ENCODE results near the gene DENND1A. TPM values are rescaled to one million over a fixed set of nuclear protein-coding genes. Genes with fewer than 3 reads are reported as not detected.

DENND1A gene
- total RNA-seq, 1 experiment from 2014 or later = 19.7 TPM

DNA sequence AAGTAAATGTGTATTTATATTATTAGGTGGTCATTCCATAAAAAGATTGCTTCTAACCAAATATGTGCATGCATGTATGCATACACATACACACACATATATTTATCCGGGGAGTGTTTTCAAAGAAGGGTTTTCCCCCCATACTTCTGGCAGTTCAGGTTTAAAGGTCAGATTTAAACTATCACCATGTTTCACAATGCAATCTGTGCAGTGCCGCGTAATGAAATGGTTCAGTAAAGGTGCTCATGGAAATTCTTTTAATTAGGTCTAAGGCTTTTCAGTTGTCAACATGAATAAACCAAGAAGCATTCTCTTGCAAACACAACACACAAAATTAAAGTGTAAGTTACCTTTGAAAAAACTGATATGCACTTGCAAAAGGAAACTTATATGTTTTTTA lies 362.9 kb downstream of the DENND1A start:
- no TSS peak for BruUV-seq (replicated peaks)
- ATAC-seq = no peak
- TF ChIP-seq SIN3A (IDR thresholded peaks at IDR 0.05; ENCODE audit: borderline replicate concordance, insufficient read depth, low read depth, low read length) = no peak
- TF ChIP-seq, protein P1, sequence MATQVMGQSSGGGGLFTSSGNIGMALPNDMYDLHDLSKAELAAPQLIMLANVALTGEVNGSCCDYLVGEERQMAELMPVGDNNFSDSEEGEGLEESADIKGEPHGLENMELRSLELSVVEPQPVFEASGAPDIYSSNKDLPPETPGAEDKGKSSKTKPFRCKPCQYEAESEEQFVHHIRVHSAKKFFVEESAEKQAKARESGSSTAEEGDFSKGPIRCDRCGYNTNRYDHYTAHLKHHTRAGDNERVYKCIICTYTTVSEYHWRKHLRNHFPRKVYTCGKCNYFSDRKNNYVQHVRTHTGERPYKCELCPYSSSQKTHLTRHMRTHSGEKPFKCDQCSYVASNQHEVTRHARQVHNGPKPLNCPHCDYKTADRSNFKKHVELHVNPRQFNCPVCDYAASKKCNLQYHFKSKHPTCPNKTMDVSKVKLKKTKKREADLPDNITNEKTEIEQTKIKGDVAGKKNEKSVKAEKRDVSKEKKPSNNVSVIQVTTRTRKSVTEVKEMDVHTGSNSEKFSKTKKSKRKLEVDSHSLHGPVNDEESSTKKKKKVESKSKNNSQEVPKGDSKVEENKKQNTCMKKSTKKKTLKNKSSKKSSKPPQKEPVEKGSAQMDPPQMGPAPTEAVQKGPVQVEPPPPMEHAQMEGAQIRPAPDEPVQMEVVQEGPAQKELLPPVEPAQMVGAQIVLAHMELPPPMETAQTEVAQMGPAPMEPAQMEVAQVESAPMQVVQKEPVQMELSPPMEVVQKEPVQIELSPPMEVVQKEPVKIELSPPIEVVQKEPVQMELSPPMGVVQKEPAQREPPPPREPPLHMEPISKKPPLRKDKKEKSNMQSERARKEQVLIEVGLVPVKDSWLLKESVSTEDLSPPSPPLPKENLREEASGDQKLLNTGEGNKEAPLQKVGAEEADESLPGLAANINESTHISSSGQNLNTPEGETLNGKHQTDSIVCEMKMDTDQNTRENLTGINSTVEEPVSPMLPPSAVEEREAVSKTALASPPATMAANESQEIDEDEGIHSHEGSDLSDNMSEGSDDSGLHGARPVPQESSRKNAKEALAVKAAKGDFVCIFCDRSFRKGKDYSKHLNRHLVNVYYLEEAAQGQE (IDR thresholded peaks at IDR 0.05; ENCODE audit: insufficient read depth in 1 of 2, low read depth in 2 of 2, low read length in 1 of 2) = no peak
- TF ChIP-seq POLR2AphosphoS5 (IDR thresholded peaks at IDR 0.05; ENCODE audit: low read depth, low read length) = no peak
- H3K27me3 ChIP-seq (ENCODE audit: control insufficient read depth, insufficient read depth, low read length) = no peaks in the 10 kb centered on the region
- no peaks in the 10 kb centered on the region for H3K9me3 ChIP-seq (ENCODE audit: control insufficient read depth, insufficient read depth, low read depth, low read length)
- ChIA-PET POLR2A (no interaction called here), CTCF (no interaction called here)
- intact Hi-C loops (cut with micrococcal nuclease; ENCODE audit: unreplicated experiment) (no loop called here), in situ Hi-C loops (cut with HindIII; ENCODE audit: low pct_unique_long_range_greater_than_20kb, low sequenced_read_pairs) (no loop called here)
- no peaks in the 10 kb centered on the region for H3K4me1 ChIP-seq (ENCODE audit: control insufficient read depth, insufficient read depth, low read length)
- no peak for DNase-seq (ENCODE audit: low read depth, low spot score)
- no peak overlapping the region for H3K27ac ChIP-seq (ENCODE audit: low read length)
- H3K36me3 ChIP-seq (ENCODE audit: control insufficient read depth, insufficient read depth, low read length) = no peaks in the 10 kb centered on the region
- H3K4me3 ChIP-seq (ENCODE audit: low read depth in 2 of 2, low read length in 2 of 2) = no peak overlapping the region

DNA sequence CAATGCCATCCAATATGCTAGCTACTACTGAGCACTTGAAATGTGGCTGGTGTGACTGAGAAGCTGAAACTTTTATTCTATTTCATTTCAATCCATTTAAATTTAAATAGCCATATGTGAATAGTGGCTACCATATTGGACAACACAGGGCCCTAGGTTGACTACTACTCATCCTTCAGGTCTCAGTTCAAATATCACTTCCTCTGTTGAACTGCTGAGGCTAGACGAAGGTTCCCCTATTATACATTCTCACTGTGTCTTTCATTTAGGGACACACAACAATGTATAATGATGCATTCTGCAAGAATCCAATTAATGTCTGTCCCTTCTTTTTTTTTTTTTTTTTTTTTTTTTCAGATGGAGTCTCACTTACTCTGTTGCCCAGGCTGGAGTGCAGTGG lies 365.3 kb downstream of the DENND1A start:
- BruUV-seq (replicated peaks) = no TSS peak
- no peaks in the 10 kb centered on the region for H3K9me3 ChIP-seq (ENCODE audit: control insufficient read depth, insufficient read depth, low read depth, low read length)
- no peak for DNase-seq (ENCODE audit: low read depth, low spot score)
- ChIA-PET POLR2A (no interaction called here), CTCF (no interaction called here)
- H3K27ac ChIP-seq (ENCODE audit: low read length) = no peak overlapping the region
- H3K4me1 ChIP-seq (ENCODE audit: control insufficient read depth, insufficient read depth, low read length) = no peaks in the 10 kb centered on the region
- TF ChIP-seq, protein P1 (IDR thresholded peaks at IDR 0.05; ENCODE audit: insufficient read depth in 1 of 2, low read depth in 2 of 2, low read length in 1 of 2) = no peak
- H3K36me3 ChIP-seq (ENCODE audit: control insufficient read depth, insufficient read depth, low read length) = no peaks in the 10 kb centered on the region
- intact Hi-C loops (cut with micrococcal nuclease; ENCODE audit: unreplicated experiment) (no loop called here), in situ Hi-C loops (cut with HindIII; ENCODE audit: low pct_unique_long_range_greater_than_20kb, low sequenced_read_pairs) (no loop called here)
- H3K27me3 ChIP-seq (ENCODE audit: control insufficient read depth, insufficient read depth, low read length) = no peaks in the 10 kb centered on the region
- H3K4me3 ChIP-seq (ENCODE audit: low read depth in 2 of 2, low read length in 2 of 2) = no peak overlapping the region
- ATAC-seq = no peak

DNA sequence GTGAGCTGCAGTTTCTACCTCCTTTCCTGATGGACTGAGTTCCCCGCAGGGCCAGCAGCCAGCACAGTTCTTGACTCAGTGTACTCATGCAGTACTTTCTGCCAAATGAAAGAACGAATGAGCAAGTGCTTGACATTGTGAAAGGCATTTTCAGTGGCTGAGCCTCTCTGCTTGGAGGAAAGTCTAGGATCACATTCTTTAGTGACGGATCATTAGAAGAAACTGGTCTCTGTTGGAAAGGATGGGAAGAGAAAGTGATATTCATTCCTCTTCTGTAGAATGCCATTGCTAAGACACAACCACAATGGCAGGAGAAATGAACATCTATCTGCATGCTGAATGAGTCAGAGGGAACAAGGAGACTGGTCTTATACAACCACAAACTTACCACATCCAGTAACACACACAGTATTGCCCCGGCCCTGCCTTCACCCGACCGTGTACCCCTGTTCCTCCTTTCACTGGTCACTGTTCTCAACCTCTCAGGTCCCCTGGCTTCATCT lies 367.0 kb downstream of the DENND1A start:
- Histone ChIP-seq H3K27ac (ENCODE audit: low read length) (no peak overlapping the region), H3K9me3 (ENCODE audit: control insufficient read depth, insufficient read depth, low read depth, low read length) (no peaks in the 10 kb centered on the region), H3K36me3 (ENCODE audit: control insufficient read depth, insufficient read depth, low read length) (no peaks in the 10 kb centered on the region), H3K4me3 (ENCODE audit: low read depth in 2 of 2, low read length in 2 of 2) (no peak overlapping the region), H3K4me1 (ENCODE audit: control insufficient read depth, insufficient read depth, low read length) (no peaks in the 10 kb centered on the region), H3K27me3 (ENCODE audit: control insufficient read depth, insufficient read depth, low read length) (no peaks in the 10 kb centered on the region)
- TF ChIP-seq, protein P1 (IDR thresholded peaks at IDR 0.05; ENCODE audit: insufficient read depth in 1 of 2, low read depth in 2 of 2, low read length in 1 of 2) = no peak
- TF ChIP-seq, protein P2, sequence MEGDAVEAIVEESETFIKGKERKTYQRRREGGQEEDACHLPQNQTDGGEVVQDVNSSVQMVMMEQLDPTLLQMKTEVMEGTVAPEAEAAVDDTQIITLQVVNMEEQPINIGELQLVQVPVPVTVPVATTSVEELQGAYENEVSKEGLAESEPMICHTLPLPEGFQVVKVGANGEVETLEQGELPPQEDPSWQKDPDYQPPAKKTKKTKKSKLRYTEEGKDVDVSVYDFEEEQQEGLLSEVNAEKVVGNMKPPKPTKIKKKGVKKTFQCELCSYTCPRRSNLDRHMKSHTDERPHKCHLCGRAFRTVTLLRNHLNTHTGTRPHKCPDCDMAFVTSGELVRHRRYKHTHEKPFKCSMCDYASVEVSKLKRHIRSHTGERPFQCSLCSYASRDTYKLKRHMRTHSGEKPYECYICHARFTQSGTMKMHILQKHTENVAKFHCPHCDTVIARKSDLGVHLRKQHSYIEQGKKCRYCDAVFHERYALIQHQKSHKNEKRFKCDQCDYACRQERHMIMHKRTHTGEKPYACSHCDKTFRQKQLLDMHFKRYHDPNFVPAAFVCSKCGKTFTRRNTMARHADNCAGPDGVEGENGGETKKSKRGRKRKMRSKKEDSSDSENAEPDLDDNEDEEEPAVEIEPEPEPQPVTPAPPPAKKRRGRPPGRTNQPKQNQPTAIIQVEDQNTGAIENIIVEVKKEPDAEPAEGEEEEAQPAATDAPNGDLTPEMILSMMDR (IDR thresholded peaks at IDR 0.05) = no peak
- TF ChIP-seq POLR2AphosphoS5 (IDR thresholded peaks at IDR 0.05; ENCODE audit: low read depth, low read length) = no peak
- no peak for TF ChIP-seq SIN3A (IDR thresholded peaks at IDR 0.05; ENCODE audit: borderline replicate concordance, insufficient read depth, low read depth, low read length)
- no peak for TF ChIP-seq TCF7L2 (IDR thresholded peaks at IDR 0.05; ENCODE audit: low read depth, low read length)
- intact Hi-C loops (cut with micrococcal nuclease; ENCODE audit: unreplicated experiment) = no loop called here
- BruUV-seq (replicated peaks) = no TSS peak
- ChIA-PET CTCF (no interaction called here), POLR2A (no interaction called here)
- ATAC-seq (no peak), DNase-seq (ENCODE audit: low read depth, low spot score) (no peak)
- in situ Hi-C loops (cut with HindIII; ENCODE audit: low pct_unique_long_range_greater_than_20kb, low sequenced_read_pairs) = no loop called here
